ENCODE measurements around the gene IGFL1.
"Not testable (repeated sequence)": the region's sequence is repeated elsewhere in the genome, so short reads cannot be mapped to it uniquely, and the experiment has no call there.

The IGFL1 gene

DNA sequence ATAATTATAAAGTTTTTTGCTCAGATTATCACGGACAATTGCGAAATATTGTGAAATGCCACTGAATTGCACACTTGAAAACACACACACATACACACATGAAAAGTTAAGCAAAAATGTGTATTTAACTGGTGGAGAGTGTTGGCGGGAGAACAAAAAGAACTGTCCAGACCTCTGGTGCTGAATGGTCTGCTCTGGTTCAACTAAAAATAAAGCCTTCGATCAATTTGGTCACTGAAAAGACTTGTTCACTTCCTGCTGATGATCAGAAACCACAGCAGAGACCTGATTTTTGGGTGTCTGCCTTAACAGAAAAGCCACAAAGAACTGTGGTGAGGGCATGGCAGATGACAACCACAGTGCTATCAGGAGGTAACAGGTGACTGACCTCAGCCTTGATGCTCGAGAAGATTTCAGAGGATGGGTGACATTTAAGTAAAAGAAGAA lies 4.0 kb upstream of the IGFL1 start:
- no peak for DNase-seq (ENCODE audit: low read depth)

DNA sequence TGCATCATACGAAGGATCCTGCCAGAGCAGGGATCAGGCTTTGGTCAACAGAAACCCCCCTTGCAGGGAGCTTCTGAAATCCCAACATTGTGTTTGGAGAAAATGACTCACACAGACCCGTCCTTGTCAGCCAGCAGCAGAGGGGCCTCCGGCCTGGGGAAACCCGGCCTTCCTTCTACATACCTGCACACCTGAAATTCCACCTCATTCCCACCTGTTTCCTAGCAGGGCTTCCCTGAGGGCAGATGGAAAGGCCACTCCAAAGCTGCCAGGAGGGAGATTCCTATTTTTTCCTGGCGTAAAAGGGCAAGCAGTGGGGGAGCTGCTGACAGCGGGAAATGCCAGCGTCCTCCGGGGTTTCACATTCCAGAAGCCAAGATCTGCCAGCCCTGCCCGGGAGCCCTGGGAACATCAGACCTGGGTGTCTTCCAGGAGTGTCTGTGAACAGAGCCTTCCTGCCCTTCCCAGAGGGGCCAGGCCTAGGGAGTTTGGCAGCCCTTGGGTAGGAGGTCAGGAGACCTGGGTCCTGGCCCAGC lies 3.0 kb upstream of the IGFL1 start:
- DNase-seq (ENCODE audit: low read depth), result no peak

DNA sequence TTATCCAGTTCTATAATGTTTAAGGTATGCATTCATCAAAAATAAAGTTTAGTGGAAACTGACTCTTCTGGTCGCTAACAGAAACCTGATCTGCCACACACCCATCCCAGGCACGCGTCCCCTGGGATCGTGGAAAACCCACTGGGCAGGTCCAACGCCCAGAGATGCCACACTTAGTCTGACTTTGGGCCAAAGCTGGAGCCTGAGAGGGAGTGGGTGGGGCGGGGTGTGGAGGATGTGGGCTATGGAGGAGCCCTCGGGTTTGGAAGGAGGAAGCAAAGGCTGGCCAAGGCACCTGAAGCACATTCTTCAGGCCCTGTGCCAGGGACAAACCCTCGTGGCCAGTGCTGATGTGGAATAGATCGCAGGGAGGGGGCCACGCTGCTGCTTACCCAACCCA lies 2.5 kb downstream of the IGFL1 start:
- no peak for DNase-seq (ENCODE audit: low read depth)

DNA sequence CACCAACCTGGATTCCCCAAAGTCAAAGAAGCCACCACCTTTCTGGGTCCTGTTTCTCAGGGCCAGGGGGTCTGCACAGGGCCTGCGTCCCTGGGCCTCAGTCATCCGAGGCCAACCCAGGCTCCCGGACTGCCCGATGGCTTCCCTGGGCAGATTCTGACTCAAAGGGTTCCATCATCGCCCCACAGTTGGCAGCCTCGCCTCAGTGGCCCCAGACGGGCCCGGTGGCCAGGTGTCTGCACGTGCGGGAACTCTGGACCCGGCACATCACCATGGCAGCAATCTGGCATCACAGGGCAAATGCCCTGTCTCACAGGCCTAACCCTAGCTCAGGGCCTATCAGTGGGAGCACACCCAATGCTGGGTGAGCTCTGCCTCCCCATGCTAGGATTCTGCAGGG lies 2.9 kb downstream of the IGFL1 start:
- no peak for DNase-seq (ENCODE audit: low read depth)

DNA sequence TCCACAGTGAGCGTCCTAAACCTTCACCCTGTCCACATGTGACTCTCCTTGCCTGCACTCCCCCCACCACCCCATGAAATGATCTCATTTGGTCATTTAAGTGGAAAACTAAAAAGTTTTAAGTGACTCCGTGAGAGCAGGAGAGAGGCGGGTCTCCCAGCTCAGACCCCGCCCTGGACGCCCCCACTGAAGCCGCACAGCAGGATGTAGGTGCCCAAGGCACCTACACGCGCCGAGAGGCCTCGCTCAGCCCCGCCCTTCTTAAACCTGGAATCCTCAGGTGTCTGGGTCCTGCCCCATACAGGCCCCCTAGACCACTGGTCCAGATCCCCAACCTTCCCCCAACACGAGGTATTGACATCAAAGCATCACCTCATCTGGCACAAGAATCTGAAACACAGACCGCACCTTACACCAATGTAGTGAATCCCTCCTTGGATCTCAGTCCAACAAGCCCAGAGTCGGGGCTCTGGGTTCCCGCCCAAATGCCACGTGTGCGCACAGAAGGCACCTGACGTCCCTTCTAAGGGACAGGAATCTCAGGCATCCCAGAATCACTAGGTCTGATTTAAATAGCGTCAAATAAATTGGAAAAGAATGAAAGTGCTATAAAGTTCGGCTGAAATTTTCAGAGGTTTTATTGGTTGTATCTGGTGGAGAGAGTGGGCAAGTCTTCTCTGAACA lies 3.5 kb downstream of the IGFL1 start:
- no peak for DNase-seq (ENCODE audit: low read depth)

DNA sequence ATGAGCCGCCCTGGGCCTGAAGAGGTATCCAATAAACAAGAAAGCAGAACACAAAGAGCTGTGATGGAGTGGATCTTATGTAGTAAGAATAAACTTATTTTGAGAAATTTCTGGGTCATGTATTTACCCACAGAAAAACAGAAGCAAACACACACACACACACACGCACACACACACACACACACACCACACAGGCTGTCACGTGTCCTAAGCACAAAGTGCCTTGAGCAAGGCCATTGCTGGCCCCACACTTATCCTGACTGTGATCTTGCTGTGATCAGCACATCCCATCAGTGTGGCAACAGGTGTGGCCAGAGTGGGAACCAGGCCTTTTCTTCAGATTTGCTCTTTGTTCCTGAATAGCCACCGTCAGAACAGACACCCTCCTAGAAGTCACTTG lies 4.3 kb downstream of the IGFL1 start:
- not testable (repeated sequence) for DNase-seq (ENCODE audit: low read depth)

DNA sequence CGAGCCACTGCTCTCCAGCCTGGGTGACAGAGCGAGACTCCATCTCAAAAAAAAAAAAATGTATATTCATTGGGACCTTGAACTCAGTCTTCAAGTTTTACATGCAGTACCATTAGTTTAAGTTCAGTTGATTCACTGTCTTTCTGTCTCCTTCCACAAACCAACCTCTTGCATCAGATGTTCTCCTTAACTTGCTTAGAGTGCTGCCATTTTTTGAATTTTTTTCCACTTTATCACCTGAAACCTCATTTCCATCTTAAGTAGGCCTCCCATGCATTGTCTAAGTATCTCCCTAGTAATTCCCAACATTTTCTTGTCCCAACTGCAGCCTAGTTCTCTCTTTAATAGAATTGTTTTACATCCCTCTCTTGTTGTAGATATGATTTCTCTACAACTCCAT lies 8.6 kb downstream of the IGFL1 start:
- not testable (repeated sequence) for DNase-seq (ENCODE audit: low read depth)

DNA sequence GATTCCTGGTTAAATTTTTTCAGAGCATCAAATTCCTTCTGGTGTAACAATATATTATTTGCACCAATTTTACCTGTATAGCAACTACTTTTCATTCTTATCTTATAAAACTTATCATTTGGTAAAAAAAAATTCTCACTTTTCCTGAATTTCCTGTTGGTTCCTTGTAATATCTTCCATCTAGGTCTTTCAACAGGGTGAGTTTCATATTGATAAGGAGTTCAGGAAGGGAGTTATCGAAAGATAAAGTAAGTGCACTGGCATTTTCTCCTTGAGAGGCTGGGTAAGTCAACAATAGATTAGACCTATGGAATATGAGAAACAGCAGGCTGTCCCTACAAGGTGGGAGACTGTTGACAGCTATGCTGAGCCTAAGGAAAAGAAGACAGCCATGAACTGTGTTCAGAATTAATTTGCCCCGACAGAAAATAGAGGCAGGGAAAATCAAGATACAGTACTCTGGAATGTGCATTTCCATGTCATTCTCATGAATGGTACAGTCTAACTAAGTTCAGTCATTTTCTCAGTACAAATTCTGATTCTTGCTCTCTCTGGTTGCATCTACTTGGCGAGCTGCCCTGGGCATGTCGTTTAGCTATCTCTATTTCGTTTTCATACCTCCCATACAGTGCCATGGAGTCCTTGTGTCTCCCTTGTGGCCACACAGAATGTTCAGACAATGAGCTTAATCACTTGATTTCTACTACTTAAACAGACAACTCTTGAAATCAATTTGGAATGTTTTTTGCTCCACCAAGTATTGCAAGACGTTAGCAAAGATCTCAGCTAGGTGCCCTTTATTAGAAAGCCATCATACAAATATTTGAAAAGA lies 9.9 kb downstream of the IGFL1 start:
- DNase-seq (ENCODE audit: low read depth), result no peak

DNA sequence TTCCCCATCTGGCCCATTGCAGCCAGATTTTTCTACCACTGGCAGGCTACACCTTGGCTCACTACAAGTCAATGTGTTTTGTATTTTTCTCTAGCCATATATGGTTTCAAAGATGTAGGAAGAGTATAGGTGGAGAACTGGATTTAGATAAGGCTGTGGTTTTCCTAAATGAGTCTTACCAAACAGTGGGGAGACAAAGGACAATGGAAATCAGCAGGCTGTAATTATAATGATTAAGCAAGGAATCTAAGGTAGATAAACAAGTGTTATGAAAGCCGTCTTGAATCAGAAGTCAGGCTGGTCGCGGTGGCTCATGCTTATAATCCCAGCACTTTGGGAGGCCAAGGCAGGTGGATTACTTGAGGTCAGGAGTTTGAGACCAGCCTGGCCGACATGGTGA lies 11.2 kb downstream of the IGFL1 start:
- no peak for DNase-seq (ENCODE audit: low read depth)

DNA sequence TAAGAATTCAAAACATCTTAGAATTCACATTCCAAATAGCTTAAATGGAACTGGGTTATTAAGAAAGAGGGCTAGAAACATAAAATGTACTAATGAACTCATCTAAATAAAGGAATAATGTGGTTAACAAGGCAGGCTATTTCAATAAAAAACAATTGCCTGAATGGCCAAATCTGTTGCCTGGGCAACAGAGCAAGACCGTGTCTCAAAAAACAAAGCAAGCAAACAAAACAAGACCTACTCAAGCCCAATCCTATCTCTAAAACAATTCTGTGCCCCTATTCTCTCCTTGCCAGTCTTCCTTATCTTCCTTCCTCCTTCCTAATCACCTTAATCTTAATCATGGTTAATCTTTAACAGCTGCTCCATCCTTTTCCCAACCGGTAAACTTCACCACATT lies 12.1 kb downstream of the IGFL1 start:
- no peak for DNase-seq (ENCODE audit: low read depth)

DNA sequence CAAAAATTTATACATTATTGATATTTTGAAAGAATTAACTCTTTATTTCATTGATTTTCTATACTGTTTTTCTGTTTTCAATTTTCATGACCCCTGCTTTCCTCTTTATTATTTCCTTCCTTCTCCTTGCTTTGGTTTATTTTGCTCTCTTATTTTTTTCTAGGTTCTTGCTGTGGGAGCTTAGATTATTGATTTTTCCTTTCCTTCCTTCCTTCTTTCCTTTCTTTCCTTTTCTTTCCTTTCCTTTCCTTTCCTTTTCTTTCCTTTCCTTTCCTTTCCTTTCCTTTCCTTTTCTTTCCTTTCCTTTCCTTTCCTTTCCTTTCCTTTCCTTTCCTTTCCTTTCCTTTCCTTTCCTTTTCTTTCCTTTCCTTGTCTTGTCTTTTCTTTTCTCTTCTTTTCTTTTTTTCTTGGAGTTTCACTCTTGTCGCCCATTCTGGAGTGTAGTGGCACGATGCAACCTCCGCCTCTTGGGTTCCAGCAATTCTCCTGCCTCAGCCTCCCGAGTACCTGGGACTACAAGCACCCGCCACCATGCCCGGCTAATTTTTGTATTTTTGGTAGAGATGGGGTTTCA lies 13.6 kb downstream of the IGFL1 start:
- DNase-seq (ENCODE audit: low read depth), result not testable (repeated sequence)

DNA sequence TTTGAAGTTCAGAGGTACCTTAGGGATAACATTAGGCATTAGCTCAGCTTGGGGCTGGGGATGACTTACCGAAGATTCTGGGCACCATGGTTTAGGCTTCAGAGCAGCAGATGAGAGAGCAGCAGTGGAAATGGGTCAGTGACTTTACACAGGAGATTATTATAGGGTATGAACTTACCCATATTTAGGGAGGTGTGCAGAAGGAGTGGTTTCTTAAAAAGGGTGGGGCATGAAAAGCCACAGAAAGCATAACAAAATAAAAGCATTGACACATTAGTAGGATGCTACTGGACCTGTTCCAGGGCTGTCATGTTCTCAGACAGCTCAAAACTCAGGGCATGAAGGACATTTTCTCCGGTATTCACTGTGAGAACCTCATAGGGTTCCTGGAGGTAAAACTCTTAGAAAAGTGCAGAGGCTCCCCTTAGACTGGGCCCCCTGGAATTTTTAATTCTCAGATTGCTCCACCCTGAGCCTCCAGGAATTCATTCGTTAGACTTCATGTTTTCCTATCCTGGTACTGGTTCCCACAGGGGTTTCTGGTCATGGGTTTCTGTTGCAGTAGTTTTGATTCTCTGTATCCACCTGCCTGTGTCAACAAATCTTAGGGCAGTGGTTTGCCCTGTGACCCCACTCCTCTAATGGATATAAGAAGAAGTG lies 20.7 kb downstream of the IGFL1 start:
- no peak for DNase-seq (ENCODE audit: low read depth)

DNA sequence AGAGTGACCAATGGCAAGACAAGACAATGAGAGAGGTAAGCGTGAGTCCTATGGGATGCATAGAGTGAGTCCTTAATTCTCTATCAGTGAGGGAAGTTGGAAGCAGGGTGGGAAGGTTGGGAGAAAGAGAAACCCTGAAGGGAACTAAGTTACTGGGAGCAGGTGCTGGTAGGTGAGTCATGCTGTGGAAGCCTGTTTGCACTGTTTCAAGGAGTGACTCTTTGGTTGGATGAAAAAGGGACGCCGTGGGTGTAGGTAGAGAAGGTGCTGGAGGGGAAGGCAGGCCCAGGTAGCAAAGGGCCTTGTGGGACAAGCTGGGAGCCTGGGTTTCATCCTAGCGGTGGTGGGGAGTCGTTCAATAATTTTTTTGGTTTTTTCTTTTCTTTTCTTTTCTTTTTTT lies 21.9 kb downstream of the IGFL1 start:
- DNase-seq (ENCODE audit: low read depth), result no peak

DNA sequence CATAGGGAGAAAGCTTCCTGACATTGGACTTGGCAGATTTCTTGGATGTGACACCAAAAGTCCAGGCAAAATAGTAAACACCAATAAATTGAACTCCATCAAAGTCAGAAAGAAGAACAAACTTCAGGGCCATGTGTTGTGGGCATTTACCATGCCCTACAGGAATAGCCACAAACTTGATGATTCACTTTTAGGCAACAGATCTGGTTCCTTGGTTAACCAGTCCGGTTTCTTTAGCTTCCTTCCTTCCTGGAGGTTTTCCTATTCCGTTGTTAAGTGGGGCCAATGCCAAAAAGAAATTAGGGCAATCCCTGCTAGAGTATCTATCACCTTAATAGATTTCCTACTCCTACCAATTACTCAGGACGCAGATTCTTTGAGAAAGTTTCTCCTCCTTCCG lies 25.2 kb downstream of the IGFL1 start:
- no peak for DNase-seq (ENCODE audit: low read depth)

DNA sequence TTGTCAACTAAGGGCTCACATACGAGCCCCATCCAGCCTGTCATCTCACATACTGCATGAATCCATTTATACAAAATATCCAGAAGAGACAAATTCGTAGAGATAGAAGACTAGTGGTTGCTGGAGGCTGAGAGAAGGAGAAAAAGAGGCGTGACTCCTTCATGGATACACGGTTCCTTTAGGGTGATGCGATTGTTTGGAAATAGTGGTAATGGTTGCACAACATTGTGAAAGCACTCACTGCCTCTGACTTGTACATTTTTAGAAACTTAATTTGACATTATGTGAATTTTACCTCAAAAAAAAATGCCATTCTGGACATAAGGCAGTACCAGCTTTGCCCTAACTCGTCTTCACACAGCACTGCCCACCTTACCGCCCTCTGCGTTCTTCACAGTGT lies 27.3 kb downstream of the IGFL1 start:
- DNase-seq (ENCODE audit: low read depth), result no peak

DNA sequence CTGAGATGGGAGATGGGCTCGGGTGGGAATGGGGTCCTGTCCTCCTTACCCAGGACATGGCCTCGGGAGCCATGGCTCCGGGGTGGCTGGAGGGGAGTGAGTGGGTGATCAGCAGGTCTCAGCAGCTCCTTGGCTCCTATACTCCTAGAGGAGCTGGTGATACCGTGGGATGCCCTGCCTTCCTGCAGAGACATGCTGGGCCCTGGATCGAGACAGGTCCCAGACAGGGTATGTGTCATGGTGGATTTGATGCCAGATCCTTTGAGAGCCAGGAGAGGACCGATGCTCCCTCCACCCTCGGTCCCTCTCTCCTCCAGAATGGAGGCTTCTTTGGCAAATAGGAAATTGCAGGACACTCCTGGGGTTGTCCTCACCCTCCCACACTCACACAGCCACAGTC lies 32.0 kb downstream of the IGFL1 start:
- DNase-seq (ENCODE audit: low read depth), result not testable (repeated sequence)

DNA sequence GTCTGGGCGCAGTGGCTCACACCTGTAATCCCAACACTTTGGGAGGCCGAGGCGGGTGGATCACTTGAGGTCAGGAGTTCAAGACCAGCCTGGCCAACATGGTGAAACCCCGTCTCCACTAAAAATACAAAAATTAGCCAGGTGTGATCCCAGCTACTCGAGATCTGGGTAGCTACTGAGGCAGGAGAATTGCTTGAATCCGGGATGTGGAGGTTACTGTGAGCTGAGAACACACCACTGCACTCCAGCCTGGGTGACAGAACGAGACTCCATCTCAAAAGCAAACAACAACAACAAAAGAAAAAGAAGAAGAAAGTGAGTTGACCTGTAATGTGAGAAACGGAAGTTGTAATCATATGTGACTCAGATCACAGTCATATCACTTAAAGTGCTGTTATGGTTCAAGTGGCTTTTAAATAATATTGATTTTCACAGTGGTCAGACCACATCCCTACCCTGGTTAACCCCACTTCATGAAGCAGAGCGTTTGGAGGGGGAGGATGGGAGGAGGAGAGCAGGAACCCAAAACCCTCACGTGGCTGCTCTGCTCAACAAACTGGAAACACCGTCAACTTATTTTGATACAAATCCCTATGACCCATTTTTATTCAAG lies 33.2 kb downstream of the IGFL1 start:
- peak; percentile 50 for DNase-seq (ENCODE audit: low read depth)

DNA sequence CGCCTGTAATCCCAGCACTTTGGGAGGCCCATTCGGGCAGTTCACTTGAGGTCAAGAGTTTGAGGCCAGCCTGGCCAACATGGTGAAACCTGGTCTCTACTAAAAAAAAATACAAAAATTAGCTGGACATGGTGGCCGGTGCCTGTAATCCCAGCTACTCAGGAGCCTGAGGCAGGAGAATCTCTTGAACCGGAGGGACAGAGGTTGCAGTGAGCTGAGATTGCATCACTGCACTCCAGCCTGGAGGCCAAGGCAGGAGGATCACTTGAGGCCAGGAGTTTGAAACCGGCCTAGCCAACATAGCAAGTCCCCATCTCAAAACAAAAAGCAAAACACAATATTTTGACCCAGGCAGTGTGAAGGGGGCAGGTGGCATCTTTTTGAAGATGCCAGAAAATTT lies 35.3 kb downstream of the IGFL1 start:
- DNase-seq (ENCODE audit: low read depth), result not testable (repeated sequence)

DNA sequence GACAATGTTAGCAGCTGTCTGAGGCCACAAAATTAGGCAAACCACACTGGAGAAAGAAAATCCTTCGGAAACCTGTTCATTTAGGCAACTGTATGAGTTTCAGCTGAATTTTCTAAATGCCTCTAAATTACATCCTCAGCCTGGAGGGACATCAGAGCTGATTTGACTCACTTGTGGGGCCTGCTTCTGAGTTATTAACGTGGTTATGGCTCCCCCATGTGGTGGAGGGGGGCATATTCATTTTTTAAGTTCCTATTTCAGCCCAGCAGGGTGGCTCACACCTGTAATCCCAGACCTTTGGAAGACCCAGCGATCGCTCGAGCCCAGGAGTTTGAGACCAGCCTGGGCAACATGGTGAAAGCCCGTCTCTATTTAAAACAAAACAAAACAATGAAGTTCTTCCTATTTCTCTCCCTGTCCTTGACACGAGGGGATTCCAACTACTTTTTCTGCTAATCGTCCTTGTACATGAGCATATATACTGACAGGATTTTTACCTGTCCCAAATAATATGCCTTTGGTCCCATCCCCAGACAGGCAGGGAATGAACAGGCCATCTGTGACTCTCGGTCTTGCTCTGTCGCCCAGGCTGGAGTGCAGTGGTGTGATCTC lies 35.8 kb downstream of the IGFL1 start:
- DNase-seq (ENCODE audit: low read depth), result peak; percentile 40

DNA sequence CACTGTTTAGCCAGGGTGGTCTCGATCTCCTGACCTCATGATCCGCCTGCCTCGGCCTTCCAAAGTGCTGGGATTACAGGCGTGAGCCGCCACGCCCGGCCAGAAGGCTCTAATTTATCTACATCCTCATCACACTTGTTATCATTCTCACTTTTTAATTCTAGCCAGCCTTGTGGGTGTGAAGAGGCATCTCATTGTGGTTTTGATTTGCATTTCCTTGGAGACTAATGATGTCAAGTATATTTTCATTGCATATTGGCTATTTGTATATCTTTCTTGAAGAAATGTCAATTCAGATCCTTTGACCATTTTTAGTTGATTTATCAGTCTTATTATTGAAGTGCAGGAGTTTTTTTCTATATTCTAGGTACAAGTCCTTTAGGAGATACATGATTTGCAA lies 39.6 kb downstream of the IGFL1 start:
- no peak for DNase-seq (ENCODE audit: low read depth)

DNA sequence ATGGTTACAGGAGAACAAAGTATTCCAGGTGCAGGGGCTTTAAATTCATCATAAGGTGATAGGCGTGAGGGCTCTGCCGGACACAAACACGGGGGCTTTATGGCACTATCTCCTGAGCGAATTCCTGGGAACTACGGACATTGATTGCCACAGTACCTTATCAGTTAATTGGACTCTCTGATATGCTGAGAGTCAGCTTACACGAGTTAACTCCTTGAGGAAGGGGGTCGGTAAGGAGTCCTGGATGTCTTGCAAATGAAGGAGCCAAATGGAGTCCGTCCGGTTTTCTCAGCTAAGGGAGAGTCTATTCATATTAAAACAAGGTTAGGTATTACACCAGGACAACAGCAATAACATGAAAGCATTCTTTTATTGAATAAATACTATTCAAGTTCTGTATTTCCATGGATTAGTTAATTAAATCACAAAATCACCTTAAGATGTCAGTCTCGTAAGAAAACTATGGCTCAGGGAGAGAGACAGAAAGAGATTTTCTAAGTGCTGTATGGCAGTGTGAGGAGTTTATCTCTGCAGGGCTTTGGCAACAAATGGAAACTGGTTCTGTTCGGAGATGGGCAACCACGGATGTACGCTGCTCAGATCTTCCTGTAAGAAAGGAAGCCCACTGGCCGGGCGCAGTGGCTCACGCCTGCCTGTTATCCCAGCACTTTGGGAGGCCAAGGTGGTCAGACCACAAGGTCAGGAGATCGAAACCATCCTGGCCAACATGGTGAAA lies 41.1 kb downstream of the IGFL1 start:
- no peak for DNase-seq (ENCODE audit: low read depth)

All from HS-5 (cell line).